ENCODE results near the gene P2RY6. TPM values are rescaled to one million over a fixed set of nuclear protein-coding genes. Genes with fewer than 3 reads are reported as not detected.
A peak's percentile ranks its signal among the peaks of the same experiment; 100 is the strongest.

Gene P2RY6
- total and polyA plus RNA-seq, 10 of the 15 experiments (the other 5 are each of a cell fraction or from before 2014, with no cell fraction given): 0.05 to 0.90 (median 0.22) TPM; not detected in 4

GRCh38 chr11:73294604-73295003 is 22.5 kb downstream of the P2RY6 start (continued):
- TF ChIP-seq PKNOX1 (IDR thresholded peaks at IDR 0.05) (no peak), NKRF (conservative IDR thresholded peaks at IDR 0.05) (no peak)

- Histone ChIP-seq H2AFZ (ENCODE audit: control insufficient read depth, low read depth, low read length) (peak overlapping the region; percentile 45), H3K36me3 (ENCODE audit: control insufficient read depth in 2 of 2, insufficient read depth in 2 of 2, low read length in 1 of 2) (no peaks in the 10 kb centered on the region), H3K27ac (ENCODE audit: control insufficient read depth, insufficient read depth) (no peak overlapping the region), H4K20me1 (ENCODE audit: control insufficient read depth, insufficient read depth) (no peaks in the 10 kb centered on the region), H3K9me3 (replicated peaks; ENCODE audit: control insufficient read depth, insufficient read depth, low read length) (no peaks in the 10 kb centered on the region), H3K9ac (ENCODE audit: control insufficient read depth, insufficient read depth, low read length) (no peak overlapping the region), H3K79me2 (ENCODE audit: control insufficient read depth, insufficient read depth, low read length) (no peaks in the 10 kb centered on the region), H3K4me3 (no peak overlapping the region), H3K27me3 (replicated peaks in 1 of 2; ENCODE audit: control insufficient read depth in 2 of 2, insufficient read depth in 2 of 2, low read length in 1 of 2) (no peaks in the 10 kb centered on the region; a peak in 2 of 4 replicates), H3K4me2 (ENCODE audit: control insufficient read depth, insufficient read depth) (no peak overlapping the region), H3K4me1 (ENCODE audit: control insufficient read depth, insufficient read depth, low read length) (no peaks in the 10 kb centered on the region)
- DNase-seq (ENCODE audit: low read depth, low spot score) (peak; percentile 31), FAIRE-seq (peak; percentile 78), ATAC-seq (peak; percentile 92)
- ChIA-PET RAD21 (ENCODE audit: unreplicated experiment) (interaction anchor here (1.0 to 2.5 kb wide), 5 partner anchors 11 to 365 kb away, joined by 3 to 30 read pairs (median 5); no protein-coding TSS in a partner anchor), SMC1A (ENCODE audit: uncharacterized antibody, unreplicated experiment) (interaction anchor here (0.8 to 2.2 kb wide), 9 partner anchors 11 to 109 kb away, joined by 3 to 24 read pairs (median 5); partner anchors contain the start of gene ARHGEF17), CTCF (interaction anchor here (0.6 to 17.3 kb wide), 25 partner anchors 9 to 710 kb away, joined by 3 to 326 read pairs (median 4); partner anchors contain the start of gene ARHGEF17), POLR2A (no interaction called here)
- no TSS peak for BruUV-seq (replicated peaks)
- peak; percentile 57; the same call in 1 of the 2 replicates for TF ChIP-seq YY1 (IDR thresholded peaks at IDR 0.05; ENCODE audit: low read depth, low read length)
- peak; percentile 92 to 99 (median 98) for TF ChIP-seq CTCF (IDR thresholded peaks at IDR 0.05 in 2 of 3, conservative IDR thresholded peaks at IDR 0.05 in 1 of 3; ENCODE audit: control insufficient read depth in 2 of 3, extremely low read depth in 1 of 3, insufficient read depth in 1 of 3, low read depth in 3 of 3, low read length in 3 of 3)
- peak; percentile 79 for TF ChIP-seq RAD21 (IDR thresholded peaks at IDR 0.05; ENCODE audit: insufficient read depth, low read depth, low read length)
- peak; percentile 53; the same call in 1 of the 2 replicates for TF ChIP-seq SMARCA5 (IDR thresholded peaks at IDR 0.05)
- no peak for TF ChIP-seq NKRF (conservative IDR thresholded peaks at IDR 0.05)
- TF ChIP-seq SMC3 (IDR thresholded peaks at IDR 0.05; ENCODE audit: borderline replicate concordance, low read length): peak; percentile 83
- TF ChIP-seq ZNF384 (IDR thresholded peaks at IDR 0.05; ENCODE audit: borderline replicate concordance, low read depth, low read length): no peak
- TF ChIP-seq WRNIP1 (IDR thresholded peaks at IDR 0.05; ENCODE audit: borderline replicate concordance, low read depth, low read length): peak; percentile 58; the same call in 1 of the 2 replicates
- in situ Hi-C loops (cut with MboI): no loop called here
- WGBS (ENCODE audit: insufficient coverage, insufficient replicate concordance, low lambda C conversion rate, missing lambda C conversion rate): 29% methylated on average over 12 of the region's 12 CpGs
- intact Hi-C loops (cut with micrococcal nuclease; ENCODE audit: unreplicated experiment): loop anchor here (1.0 kb wide), 1 partner anchor 40 kb away; no protein-coding TSS in a partner anchor
Observed at GRCh38 chr11:73295241-73295995, 23.3 kb downstream of the P2RY6 start.
